Tibial nerve (tissue), 4 donors: ENCODE measurements around the gene KANSL1L. TPM values are rescaled to one million over a fixed set of nuclear protein-coding genes. Genes with fewer than 3 reads are reported as not detected.

Source experiments
- DNase-seq, 2 donors: peaks; one replicate each; pipeline ENCODE4 v3.0.0-alpha.2; 2019; ENCODE audit warnings: low spot score in 2 of 2
- H3K27ac ChIP-seq, 4 donors: fragments of 200-600 bp; sonication (generic) in 3 of 4; one replicate each; pipeline ENCODE4 v1.5.1; 2017 to 2019; ENCODE audit warnings: mild to moderate bottlenecking in 1 of 4
- H3K27me3 ChIP-seq, 2 donors: fragments of 200-600 bp; sonication (generic) in 1 of 2; one replicate each; pipeline versions ENCODE4 v1.5.1 to v1.6.0; 2017 to 2019
- H3K36me3 ChIP-seq, 3 donors: fragments of 200-600 bp; sonication (generic); one replicate each; pipeline ENCODE4 v1.5.1; 2018 to 2019
- H3K4me1 ChIP-seq, 4 donors: fragments of 200-600 bp; sonication (generic) in 3 of 4; one replicate each; pipeline ENCODE4 v1.5.1; 2017 to 2019
- H3K4me3 ChIP-seq, 4 donors: fragments of 200-600 bp; sonication (generic) in 3 of 4; one replicate each; pipeline ENCODE4 v1.5.1; 2017 to 2019; ENCODE audit warnings: mild to moderate bottlenecking in 1 of 4, moderate library complexity in 1 of 4
- H3K9me3 ChIP-seq, 4 donors: fragments of 200-600 bp; sonication (generic) in 3 of 4; one replicate each; pipeline ENCODE4 v1.5.1; 2017 to 2019
- CTCF ChIP-seq, 5 experiments: fragments of 200-600 bp in 3 of 5; fragments of 450-650 bp in 2 of 5; sonication (generic) in 3 of 5; IDR thresholded peaks; one replicate each; pipeline ENCODE4 v1.5.1; 2016 to 2019; ENCODE audit warnings: antibody characterized with exemption in 5 of 5, mild to moderate bottlenecking in 3 of 5, moderate library complexity in 2 of 5
- EP300 ChIP-seq, 2 donors: sonication (generic); formaldehyde crosslinking; IDR thresholded peaks; one replicate each; pipeline ENCODE4 v1.6.1; 2017; ENCODE audit warnings: antibody characterized with exemption in 2 of 2, mild to moderate bottlenecking in 1 of 2
- POLR2A ChIP-seq, 2 donors: fragments of 450-650 bp; IDR thresholded peaks; one replicate each; pipeline ENCODE4 v1.6.1; 2017; ENCODE audit warnings: antibody characterized with exemption in 2 of 2, mild to moderate bottlenecking in 2 of 2, moderate library complexity in 2 of 2
- WGBS, 2 donors: methylation state at CpG; one replicate each; pipeline ENCODE4 v1.1.5; 2018; 5-methylcytosine and 5-hydroxymethylcytosine counted together
- total RNA-seq, 4 donors: library from RNA; depleted of rRNA; stranded (reverse); fragments of >200 nt; gene quantifications; one replicate each; pipeline ENCODE4 v1.1.0, GENCODE V29; 2016

Gene KANSL1L
- total RNA-seq, 4 donors from 2014 or later: 87.0 to 141 (median 111) TPM

GRCh38 chr2:210020138-210020537 lies 151.1 kb downstream of the KANSL1L start:
- WGBS, 2 donors: 67 to 72% methylated on average over 1 of the region's 1 CpG
- Histone ChIP-seq H3K27me3 (no peaks in the 10 kb centered on the region), H3K36me3 (peaks cover 0 to 97% (median 8%) of the 10 kb centered on the region in 3 donors)

GRCh38 chr2:210009896-210010295 lies 161.3 kb downstream of the KANSL1L start:
- no peak for DNase-seq
- Histone ChIP-seq H3K9me3 (no peaks in the 10 kb centered on the region), H3K36me3 (peaks cover 0 to 46% (median 0%) of the 10 kb centered on the region in 3 donors), H3K4me1 (peaks cover 0 to 34% (median 6%) of the 10 kb centered on the region in 4 donors), H3K27ac (no peak overlapping the region), H3K27me3 (no peaks in the 10 kb centered on the region), H3K4me3 (no peak overlapping the region)
- WGBS, 2 donors: 83 to 85% methylated on average over 3 of the region's 3 CpGs
- TF ChIP-seq POLR2A (IDR thresholded peaks at IDR 0.05): no peak

More at GRCh38 chr2:210020138-210020537, 151.1 kb downstream of the KANSL1L start:
- H3K4me1 ChIP-seq: no peaks in the 10 kb centered on the region
- DNase-seq: no peak
- no peak overlapping the region for H3K4me3 ChIP-seq
- H3K9me3 ChIP-seq: no peaks in the 10 kb centered on the region
- H3K27ac ChIP-seq: no peak overlapping the region
- TF ChIP-seq POLR2A (IDR thresholded peaks at IDR 0.05) (no peak), EP300 (IDR thresholded peaks at IDR 0.05) (no peak), CTCF (IDR thresholded peaks at IDR 0.05) (no peak)

GRCh38 chr2:210009126-210009525 lies 162.1 kb downstream of the KANSL1L start:
- H3K27ac ChIP-seq: no peak overlapping the region
- 78 to 80% methylated on average over 6 of the region's 6 CpGs for WGBS, 2 donors

GRCh38 chr2:210007895-210008294 lies 163.3 kb downstream of the KANSL1L start:
- Histone ChIP-seq H3K4me3 (no peak overlapping the region), H3K9me3 (no peaks in the 10 kb centered on the region), H3K27ac (no peak overlapping the region), H3K4me1 (peaks cover 8 to 52% (median 17%) of the 10 kb centered on the region in 4 donors), H3K27me3 (no peaks in the 10 kb centered on the region), H3K36me3 (peaks cover 0 to 28% (median 0%) of the 10 kb centered on the region in 3 donors)
- TF ChIP-seq POLR2A (IDR thresholded peaks at IDR 0.05) (no peak), EP300 (IDR thresholded peaks at IDR 0.05) (peak in 1 of 2 donors; percentile 43), CTCF (IDR thresholded peaks at IDR 0.05) (no peak)
- DNase-seq: peak in 1 of 2 donors; percentile 20
- 66% methylated on average over 2 of the region's 2 CpGs for WGBS, 2 donors

More at GRCh38 chr2:210009126-210009525, 162.1 kb downstream of the KANSL1L start:
- Histone ChIP-seq H3K4me3 (no peak overlapping the region), H3K4me1 (peaks cover 0 to 42% (median 8%) of the 10 kb centered on the region in 4 donors), H3K36me3 (peaks cover 0 to 38% (median 0%) of the 10 kb centered on the region in 3 donors), H3K9me3 (no peaks in the 10 kb centered on the region), H3K27me3 (no peaks in the 10 kb centered on the region)
- DNase-seq: no peak
- TF ChIP-seq POLR2A (IDR thresholded peaks at IDR 0.05) (no peak), CTCF (IDR thresholded peaks at IDR 0.05) (no peak), EP300 (IDR thresholded peaks at IDR 0.05) (no peak)

- Histone ChIP-seq H3K4me1 (peaks cover 8 to 54% (median 22%) of the 10 kb centered on the region in 4 donors), H3K36me3 (peaks cover 0 to 3% (median 0%) of the 10 kb centered on the region in 3 donors), H3K27me3 (no peaks in the 10 kb centered on the region), H3K27ac (no peak overlapping the region), H3K4me3 (no peak overlapping the region), H3K9me3 (no peaks in the 10 kb centered on the region)
- DNase-seq: no peak
- TF ChIP-seq EP300 (IDR thresholded peaks at IDR 0.05) (no peak), POLR2A (IDR thresholded peaks at IDR 0.05) (no peak), CTCF (IDR thresholded peaks at IDR 0.05) (no peak)
- WGBS, 2 donors: 63% methylated on average over 2 of the region's 2 CpGs
Measured at GRCh38 chr2:210004881-210005280, 166.3 kb downstream of the KANSL1L start.
